SK-N-SH treated with all-trans-retinoic acid at 6 μM for 48 hours (cell line): Measurements from ENCODE around the gene FOXK1.

Source experiments
- ATAC-seq: fragments of 200-7000 bp; cut with Tn5 transposase; 3 replicates; pipeline ENCODE4 v1.9.1; 2020; ENCODE audit warnings: mild to moderate bottlenecking, moderate library complexity
- ARNTL ChIP-seq: fragments of 450-650 bp; formaldehyde crosslinking; IDR thresholded peaks from 2 replicates; pipeline ENCODE4 v1.5.0; 2020; ENCODE audit warnings: low read depth, mild to moderate bottlenecking, moderate library complexity, borderline replicate concordance
- CSDC2 ChIP-seq: fragments of 250-450 bp; sonication (Bioruptor Pico); IDR thresholded peaks from 2 replicates; pipeline ENCODE4 v1.5.0; 2020; ENCODE audit warnings: mild to moderate bottlenecking, moderate library complexity
- CSRNP3 ChIP-seq: fragments of 250-450 bp; sonication (Bioruptor Pico); IDR thresholded peaks from 2 replicates; pipeline ENCODE4 v1.5.1; 2021; ENCODE audit warnings: mild to moderate bottlenecking, moderate library complexity
- ESRRG ChIP-seq: fragments of 250-450 bp; sonication (Bioruptor Pico); IDR thresholded peaks from 2 replicates; pipeline ENCODE4 v1.6.1; 2021; ENCODE audit warnings: mild to moderate bottlenecking
- ISL1 ChIP-seq: fragments of 250-450 bp; sonication (Bioruptor Pico); IDR thresholded peaks from 2 replicates; pipeline ENCODE4 v2.1.2; 2022; ENCODE audit warnings: mild to moderate bottlenecking, moderate library complexity
- POU6F1 ChIP-seq: fragments of 250-450 bp; sonication (Bioruptor Pico); IDR thresholded peaks from 2 replicates; pipeline ENCODE4 v1.8.0; 2021; ENCODE audit warnings: low read depth, mild to moderate bottlenecking, moderate library complexity, borderline replicate concordance
- PPARA ChIP-seq: fragments of 250-450 bp; sonication (Bioruptor Pico); IDR thresholded peaks from 2 replicates; pipeline ENCODE4 v1.5.0; 2020; ENCODE audit warnings: mild to moderate bottlenecking, borderline replicate concordance
- RARB ChIP-seq: fragments of 250-450 bp; sonication (Bioruptor Pico); IDR thresholded peaks from 2 replicates; pipeline ENCODE4 v1.8.0; 2021; ENCODE audit warnings: mild to moderate bottlenecking, moderate library complexity
- SNAI2 ChIP-seq: fragments of 250-450 bp; sonication (Bioruptor Pico); IDR thresholded peaks from 2 replicates; pipeline ENCODE4 v1.5.0; 2020; ENCODE audit warnings: mild to moderate bottlenecking, moderate library complexity
- TOX ChIP-seq: fragments of 250-450 bp; sonication (Bioruptor Pico); IDR thresholded peaks from 2 replicates; pipeline ENCODE4 v1.8.0; 2021; ENCODE audit warnings: mild to moderate bottlenecking, moderate library complexity, borderline replicate concordance
- ZC3H10 ChIP-seq: fragments of 250-450 bp; sonication (Bioruptor Pico); IDR thresholded peaks from 2 replicates; pipeline ENCODE4 v1.5.1; 2021; ENCODE audit warnings: mild to moderate bottlenecking, moderate library complexity
- ZFP3 ChIP-seq: fragments of 250-450 bp; sonication (Bioruptor Pico); IDR thresholded peaks from 2 replicates; pipeline ENCODE4 v1.5.0; 2020; ENCODE audit warnings: mild to moderate bottlenecking, moderate library complexity
- ZFP30 ChIP-seq: fragments of 450-650 bp; formaldehyde crosslinking; IDR thresholded peaks from 2 replicates; pipeline ENCODE4 v1.5.0; 2022; ENCODE audit warnings: mild to moderate bottlenecking, moderate library complexity
- ZNF565 ChIP-seq: fragments of 450-650 bp; formaldehyde crosslinking; conservative IDR thresholded peaks from 2 replicates; pipeline ENCODE4 v1.5.0; 2020; ENCODE audit warnings: low read depth, mild to moderate bottlenecking, moderate library complexity
- ZNF70 ChIP-seq: fragments of 450-650 bp; formaldehyde crosslinking; IDR thresholded peaks from 2 replicates; pipeline ENCODE4 v1.5.0; 2020; ENCODE audit warnings: mild to moderate bottlenecking, moderate library complexity
- ZNF8 ChIP-seq: fragments of 450-650 bp; formaldehyde crosslinking; IDR thresholded peaks from 2 replicates; pipeline ENCODE4 v1.5.0; 2020; ENCODE audit warnings: mild to moderate bottlenecking, moderate library complexity
- TF ChIP-seq, protein P1 (sequence below): fragments of 250-450 bp; sonication (Bioruptor Pico); IDR thresholded peaks from 2 replicates; pipeline ENCODE4 v1.8.0; 2020; ENCODE audit warnings: mild to moderate bottlenecking, moderate library complexity, borderline replicate concordance
- TF ChIP-seq, protein P2 (sequence below): fragments of 250-450 bp; sonication (Bioruptor Pico); IDR thresholded peaks from 2 replicates; pipeline ENCODE4 v1.5.1; 2020; ENCODE audit warnings: low read depth, mild to moderate bottlenecking, moderate library complexity
- TF ChIP-seq, protein P3 (sequence below): fragments of 250-450 bp; sonication (Bioruptor Pico); IDR thresholded peaks from 2 replicates; pipeline ENCODE4 v1.5.0; 2020; ENCODE audit warnings: mild to moderate bottlenecking, moderate library complexity

Gene FOXK1

DNA sequence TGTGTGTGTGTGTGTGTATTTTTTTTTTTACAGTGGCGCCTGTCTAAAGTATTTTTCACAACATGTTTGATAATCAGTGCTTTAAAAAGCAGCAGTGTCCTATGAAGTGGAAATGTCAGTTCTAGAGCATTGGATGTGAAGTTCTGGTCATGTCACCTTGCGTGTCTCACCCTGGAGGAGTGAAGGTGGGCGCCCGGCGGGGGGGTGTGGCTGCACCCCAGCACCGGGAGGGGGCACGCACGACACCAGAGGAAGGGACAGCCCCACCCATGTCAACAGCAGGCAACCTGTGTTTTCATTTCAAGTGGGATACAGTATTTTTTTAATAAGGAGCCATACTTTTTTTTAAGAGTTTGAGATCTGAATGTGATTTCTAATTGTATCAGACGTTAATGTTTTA lies 88.8 kb downstream of the FOXK1 start:
- no peak for TF ChIP-seq ISL1 (CRISPR knock-in tag)
- no peak for TF ChIP-seq ZNF8 (CRISPR knock-in tag)
- TF ChIP-seq, protein P1, sequence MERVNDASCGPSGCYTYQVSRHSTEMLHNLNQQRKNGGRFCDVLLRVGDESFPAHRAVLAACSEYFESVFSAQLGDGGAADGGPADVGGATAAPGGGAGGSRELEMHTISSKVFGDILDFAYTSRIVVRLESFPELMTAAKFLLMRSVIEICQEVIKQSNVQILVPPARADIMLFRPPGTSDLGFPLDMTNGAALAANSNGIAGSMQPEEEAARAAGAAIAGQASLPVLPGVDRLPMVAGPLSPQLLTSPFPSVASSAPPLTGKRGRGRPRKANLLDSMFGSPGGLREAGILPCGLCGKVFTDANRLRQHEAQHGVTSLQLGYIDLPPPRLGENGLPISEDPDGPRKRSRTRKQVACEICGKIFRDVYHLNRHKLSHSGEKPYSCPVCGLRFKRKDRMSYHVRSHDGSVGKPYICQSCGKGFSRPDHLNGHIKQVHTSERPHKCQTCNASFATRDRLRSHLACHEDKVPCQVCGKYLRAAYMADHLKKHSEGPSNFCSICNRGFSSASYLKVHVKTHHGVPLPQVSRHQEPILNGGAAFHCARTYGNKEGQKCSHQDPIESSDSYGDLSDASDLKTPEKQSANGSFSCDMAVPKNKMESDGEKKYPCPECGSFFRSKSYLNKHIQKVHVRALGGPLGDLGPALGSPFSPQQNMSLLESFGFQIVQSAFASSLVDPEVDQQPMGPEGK (CRISPR knock-in tag): no peak
- no peak for TF ChIP-seq PPARA
- no peak for TF ChIP-seq CSRNP3 (CRISPR knock-in tag)
- no peak for TF ChIP-seq TOX (CRISPR knock-in tag)

GRCh38 chr7:4771737-4772136 lies 89.6 kb downstream of the FOXK1 start:
- ATAC-seq: no peak
- TF ChIP-seq CSRNP3 (CRISPR knock-in tag): no peak
- TF ChIP-seq PPARA: no peak

More for the DNA sequence above, 88.8 kb downstream of the FOXK1 start:
- ATAC-seq: no peak

DNA sequence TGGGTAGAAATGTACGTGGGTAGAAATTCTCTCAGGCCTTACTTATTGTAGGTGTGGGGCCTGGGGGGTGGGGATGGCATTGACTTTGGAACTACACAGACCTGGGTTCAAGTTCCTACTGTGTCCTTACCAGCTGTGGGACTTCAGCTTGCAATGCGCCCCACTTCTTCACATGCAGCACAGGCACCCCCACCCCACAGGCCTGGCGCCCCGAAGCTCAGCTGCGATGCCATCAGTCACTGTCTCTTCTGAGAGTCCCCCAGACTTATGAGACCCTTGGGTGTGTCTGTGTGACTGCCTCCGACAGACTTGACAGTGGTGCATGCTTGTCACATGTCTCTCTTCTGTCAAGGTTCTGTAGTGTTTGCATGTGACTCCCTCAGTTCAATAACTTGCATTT lies 90.2 kb downstream of the FOXK1 start:
- no peak for ATAC-seq
- TF ChIP-seq ARNTL (CRISPR knock-in tag) (no peak), SNAI2 (no peak), RARB (CRISPR knock-in tag) (no peak), ZC3H10 (no peak), ZFP3 (CRISPR knock-in tag) (no peak), CSDC2 (CRISPR knock-in tag) (no peak), ISL1 (CRISPR knock-in tag) (no peak), POU6F1 (no peak), CSRNP3 (CRISPR knock-in tag) (no peak)
- TF ChIP-seq, protein P2, sequence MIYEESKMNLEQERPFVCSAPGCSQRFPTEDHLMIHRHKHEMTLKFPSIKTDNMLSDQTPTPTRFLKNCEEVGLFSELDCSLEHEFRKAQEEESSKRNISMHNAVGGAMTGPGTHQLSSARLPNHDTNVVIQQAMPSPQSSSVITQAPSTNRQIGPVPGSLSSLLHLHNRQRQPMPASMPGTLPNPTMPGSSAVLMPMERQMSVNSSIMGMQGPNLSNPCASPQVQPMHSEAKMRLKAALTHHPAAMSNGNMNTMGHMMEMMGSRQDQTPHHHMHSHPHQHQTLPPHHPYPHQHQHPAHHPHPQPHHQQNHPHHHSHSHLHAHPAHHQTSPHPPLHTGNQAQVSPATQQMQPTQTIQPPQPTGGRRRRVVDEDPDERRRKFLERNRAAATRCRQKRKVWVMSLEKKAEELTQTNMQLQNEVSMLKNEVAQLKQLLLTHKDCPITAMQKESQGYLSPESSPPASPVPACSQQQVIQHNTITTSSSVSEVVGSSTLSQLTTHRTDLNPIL (CRISPR knock-in tag): no peak

- no peak for ATAC-seq
- TF ChIP-seq ZFP3 (CRISPR knock-in tag) (no peak), ZNF70 (CRISPR knock-in tag) (no peak), CSRNP3 (CRISPR knock-in tag) (no peak), RARB (CRISPR knock-in tag) (no peak), ZC3H10 (no peak), PPARA (no peak), ZFP30 (CRISPR knock-in tag) (no peak), ZNF8 (CRISPR knock-in tag) (no peak), ISL1 (CRISPR knock-in tag) (no peak), ESRRG (CRISPR knock-in tag) (no peak), ZNF565 (CRISPR knock-in tag) (no peak), CSDC2 (CRISPR knock-in tag) (no peak)
- TF ChIP-seq, protein P1 (CRISPR knock-in tag): no peak
- TF ChIP-seq, protein P3, sequence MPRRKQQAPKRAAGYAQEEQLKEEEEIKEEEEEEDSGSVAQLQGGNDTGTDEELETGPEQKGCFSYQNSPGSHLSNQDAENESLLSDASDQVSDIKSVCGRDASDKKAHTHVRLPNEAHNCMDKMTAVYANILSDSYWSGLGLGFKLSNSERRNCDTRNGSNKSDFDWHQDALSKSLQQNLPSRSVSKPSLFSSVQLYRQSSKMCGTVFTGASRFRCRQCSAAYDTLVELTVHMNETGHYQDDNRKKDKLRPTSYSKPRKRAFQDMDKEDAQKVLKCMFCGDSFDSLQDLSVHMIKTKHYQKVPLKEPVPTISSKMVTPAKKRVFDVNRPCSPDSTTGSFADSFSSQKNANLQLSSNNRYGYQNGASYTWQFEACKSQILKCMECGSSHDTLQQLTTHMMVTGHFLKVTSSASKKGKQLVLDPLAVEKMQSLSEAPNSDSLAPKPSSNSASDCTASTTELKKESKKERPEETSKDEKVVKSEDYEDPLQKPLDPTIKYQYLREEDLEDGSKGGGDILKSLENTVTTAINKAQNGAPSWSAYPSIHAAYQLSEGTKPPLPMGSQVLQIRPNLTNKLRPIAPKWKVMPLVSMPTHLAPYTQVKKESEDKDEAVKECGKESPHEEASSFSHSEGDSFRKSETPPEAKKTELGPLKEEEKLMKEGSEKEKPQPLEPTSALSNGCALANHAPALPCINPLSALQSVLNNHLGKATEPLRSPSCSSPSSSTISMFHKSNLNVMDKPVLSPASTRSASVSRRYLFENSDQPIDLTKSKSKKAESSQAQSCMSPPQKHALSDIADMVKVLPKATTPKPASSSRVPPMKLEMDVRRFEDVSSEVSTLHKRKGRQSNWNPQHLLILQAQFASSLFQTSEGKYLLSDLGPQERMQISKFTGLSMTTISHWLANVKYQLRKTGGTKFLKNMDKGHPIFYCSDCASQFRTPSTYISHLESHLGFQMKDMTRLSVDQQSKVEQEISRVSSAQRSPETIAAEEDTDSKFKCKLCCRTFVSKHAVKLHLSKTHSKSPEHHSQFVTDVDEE (CRISPR knock-in tag): no peak
Observed at GRCh38 chr7:4774007-4774406, 91.9 kb downstream of the FOXK1 start.
